Daoy (cell line): ENCODE data around the gene CERS6. TPM values are rescaled to one million over a fixed set of nuclear protein-coding genes. Genes with fewer than 3 reads are reported as not detected.
"Not testable (repeated sequence)": the region's sequence is repeated elsewhere in the genome, so short reads cannot be mapped to it uniquely, and the experiment has no call there.

Experiments
- DNase-seq: peaks from one replicate; pipeline ENCODE4 v3.0.0-alpha.2; 2015; ENCODE audit warnings: low read depth
- total RNA-seq: library from RNA; depleted of rRNA; stranded (reverse); fragments of >200 nt; shearing (Covaris generic); gene quantifications from 2 replicates; pipeline ENCODE4 v1.2.3, GENCODE V29; 2014

Gene CERS6
- total RNA-seq, 1 experiment from 2014 or later: 16.4 TPM

GRCh38 chr2:168732100-168732499 is 276.0 kb downstream of the CERS6 start:
- no peak for DNase-seq

GRCh38 chr2:168732506-168732905 is 276.4 kb downstream of the CERS6 start:
- no peak for DNase-seq

- no peak for DNase-seq
These were observed 278.2 kb downstream of the CERS6 start for GRCh38 chr2:168734199-168734760.

GRCh38 chr2:168736649-168737445 is 280.8 kb downstream of the CERS6 start:
- no peak for DNase-seq

GRCh38 chr2:168738062-168738461 is 282.0 kb downstream of the CERS6 start:
- no peak for DNase-seq

- DNase-seq: no peak
These were observed 284.3 kb downstream of the CERS6 start for GRCh38 chr2:168740360-168740759.

GRCh38 chr2:168740788-168741187 is 284.7 kb downstream of the CERS6 start:
- DNase-seq: no peak

GRCh38 chr2:168742258-168742932 is 286.3 kb downstream of the CERS6 start:
- DNase-seq: no peak

- DNase-seq: no peak
These were observed 288.8 kb downstream of the CERS6 start for GRCh38 chr2:168744844-168745243.

- no peak for DNase-seq
These were observed 292.4 kb downstream of the CERS6 start for GRCh38 chr2:168748461-168748860.

GRCh38 chr2:168749297-168749696 is 293.2 kb downstream of the CERS6 start:
- DNase-seq: no peak

- no peak for DNase-seq
These were observed 295.1 kb downstream of the CERS6 start for GRCh38 chr2:168751104-168751740.

GRCh38 chr2:168752361-168752760 is 296.3 kb downstream of the CERS6 start:
- DNase-seq: no peak

- no peak for DNase-seq
These were observed 297.8 kb downstream of the CERS6 start for GRCh38 chr2:168753765-168754329.

- no peak for DNase-seq
These were observed 301.2 kb downstream of the CERS6 start for GRCh38 chr2:168757223-168757622.

- peak; percentile 25 for DNase-seq
These were observed 303.1 kb downstream of the CERS6 start for GRCh38 chr2:168758970-168759820.

- no peak for DNase-seq
These were observed 309.3 kb downstream of the CERS6 start for GRCh38 chr2:168765401-168765800.

- no peak for DNase-seq
These were observed 310.5 kb downstream of the CERS6 start for GRCh38 chr2:168766600-168766999.

GRCh38 chr2:168767258-168767657 is 311.2 kb downstream of the CERS6 start:
- DNase-seq: no peak

- not testable (repeated sequence) for DNase-seq
These were observed 312.3 kb downstream of the CERS6 start for GRCh38 chr2:168768357-168768756.

- DNase-seq: no peak
These were observed 314.7 kb downstream of the CERS6 start for GRCh38 chr2:168770796-168771195.
